NB4 (cell line): ENCODE data around the gene ART1.

ENCODE experiments used
- CTCF ChIP-seq: IDR thresholded peaks from one replicate; pipeline ENCODE4 v1.5.1; 2012; ENCODE audit warnings: low read depth, low read length
- MAX ChIP-seq: IDR thresholded peaks from 2 replicates; pipeline ENCODE4 v1.6.1; 2011; ENCODE audit warnings: low read depth, low read length

- TF ChIP-seq CTCF, result no peak
- TF ChIP-seq MAX, result no peak
Observed at GRCh38 chr11:3613998-3614741, 30.8 kb upstream of the ART1 start.
